GM19463 (cell line): ENCODE measurements around the gene GSTT2B.
"Not testable (repeated sequence)": the region's sequence is repeated elsewhere in the genome, so short reads cannot be mapped to it uniquely, and the experiment has no call there.

Source experiments
- ATAC-seq: cut with Tn5 transposase; IDR thresholded peaks from one replicate; pipeline ENCODE4 v1.9.1; 2021; ENCODE audit warnings: mild to moderate bottlenecking, moderate library complexity; ENCODE audit not compliant: unreplicated experiment

The GSTT2B gene

GRCh38 chr22:23949764-23950163 lies 11.2 kb downstream of the GSTT2B start:
- not testable (repeated sequence) for ATAC-seq

- ATAC-seq = not testable (repeated sequence)
Observed at GRCh38 chr22:23947391-23947790, 13.6 kb downstream of the GSTT2B start.

- ATAC-seq = not testable (repeated sequence)
Observed at GRCh38 chr22:23940166-23940565, 20.8 kb downstream of the GSTT2B start.

GRCh38 chr22:23939017-23939357 lies 22.0 kb downstream of the GSTT2B start:
- ATAC-seq = no peak

- ATAC-seq = no peak
Observed at GRCh38 chr22:23938328-23939016, 22.5 kb downstream of the GSTT2B start.

- ATAC-seq = no peak
Observed at GRCh38 chr22:23926561-23926960, 34.4 kb downstream of the GSTT2B start.

GRCh38 chr22:23925020-23925606 lies 35.9 kb downstream of the GSTT2B start:
- ATAC-seq = no peak

GRCh38 chr22:23922921-23923320 lies 38.1 kb downstream of the GSTT2B start:
- ATAC-seq = no peak

GRCh38 chr22:23921586-23922201 lies 39.3 kb downstream of the GSTT2B start:
- not testable (repeated sequence) for ATAC-seq

- ATAC-seq = not testable (repeated sequence)
Observed at GRCh38 chr22:23920267-23920611, 40.8 kb downstream of the GSTT2B start.

- ATAC-seq = no peak
Observed at GRCh38 chr22:23915290-23915689, 45.7 kb downstream of the GSTT2B start.

GRCh38 chr22:23913661-23914353 lies 47.2 kb downstream of the GSTT2B start:
- peak; percentile 97 for ATAC-seq

GRCh38 chr22:23913306-23913660 lies 47.7 kb downstream of the GSTT2B start:
- no peak for ATAC-seq

- ATAC-seq = no peak
Observed at GRCh38 chr22:23912293-23912903, 48.6 kb downstream of the GSTT2B start.

- no peak for ATAC-seq
Observed at GRCh38 chr22:23911318-23911980, 49.5 kb downstream of the GSTT2B start.

- ATAC-seq = no peak
Observed at GRCh38 chr22:23910496-23911190, 50.4 kb downstream of the GSTT2B start.

GRCh38 chr22:23909296-23909898 lies 51.6 kb downstream of the GSTT2B start:
- no peak for ATAC-seq

GRCh38 chr22:23908587-23909205 lies 52.3 kb downstream of the GSTT2B start:
- ATAC-seq = no peak

GRCh38 chr22:23907423-23907822 lies 53.6 kb downstream of the GSTT2B start:
- not testable (repeated sequence) for ATAC-seq
